Ishikawa (cell line): ENCODE data around the gene PARD3.

Experiments used
- CREB1 ChIP-seq: IDR thresholded peaks from 2 replicates; pipeline ENCODE4 v1.6.1; 2012; ENCODE audit warnings: low read depth
- EGR1 ChIP-seq: IDR thresholded peaks from 2 replicates; pipeline ENCODE4 v1.6.1; 2012
- EP300 ChIP-seq: IDR thresholded peaks from 2 replicates; pipeline ENCODE4 v1.6.1; 2012; ENCODE audit warnings: borderline replicate concordance
- FOXM1 ChIP-seq: IDR thresholded peaks from 2 replicates; pipeline ENCODE4 v1.6.1; 2012; ENCODE audit warnings: low read depth, borderline replicate concordance
- TAF1 ChIP-seq: IDR thresholded peaks from 2 replicates; pipeline ENCODE4 v1.6.1; 2012; ENCODE audit warnings: low read depth, mild to moderate bottlenecking
- YY1 ChIP-seq: IDR thresholded peaks from 2 replicates; pipeline ENCODE4 v1.6.1; 2012; ENCODE audit warnings: low read depth
- TF ChIP-seq, protein P1 (sequence below): IDR thresholded peaks from 2 replicates; pipeline ENCODE4 v1.6.1; 2012; ENCODE audit warnings: low read depth, mild to moderate bottlenecking

DNA sequence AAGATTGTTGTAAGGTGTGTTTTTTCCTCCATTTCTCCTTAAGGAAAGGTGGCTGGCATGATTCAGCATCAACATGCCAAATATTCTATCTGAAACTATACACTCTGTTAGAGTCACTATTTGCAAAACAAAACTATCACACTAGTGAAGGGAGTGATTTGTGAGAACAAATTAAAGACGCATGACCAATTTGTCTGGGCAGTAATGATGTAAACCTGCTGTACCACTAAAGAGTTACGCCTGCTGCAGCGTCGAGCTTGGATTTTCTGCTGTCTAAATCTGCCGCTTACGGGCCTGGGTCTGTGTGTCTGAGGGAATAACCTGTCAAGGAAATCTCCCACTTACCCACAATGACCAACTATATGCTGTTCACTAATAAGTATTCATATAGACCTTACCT lies 648.3 kb downstream of the PARD3 start:
- TF ChIP-seq YY1, result no peak
- TF ChIP-seq FOXM1, result no peak
- TF ChIP-seq EGR1, result no peak
- TF ChIP-seq CREB1, result no peak
- TF ChIP-seq, protein P1, sequence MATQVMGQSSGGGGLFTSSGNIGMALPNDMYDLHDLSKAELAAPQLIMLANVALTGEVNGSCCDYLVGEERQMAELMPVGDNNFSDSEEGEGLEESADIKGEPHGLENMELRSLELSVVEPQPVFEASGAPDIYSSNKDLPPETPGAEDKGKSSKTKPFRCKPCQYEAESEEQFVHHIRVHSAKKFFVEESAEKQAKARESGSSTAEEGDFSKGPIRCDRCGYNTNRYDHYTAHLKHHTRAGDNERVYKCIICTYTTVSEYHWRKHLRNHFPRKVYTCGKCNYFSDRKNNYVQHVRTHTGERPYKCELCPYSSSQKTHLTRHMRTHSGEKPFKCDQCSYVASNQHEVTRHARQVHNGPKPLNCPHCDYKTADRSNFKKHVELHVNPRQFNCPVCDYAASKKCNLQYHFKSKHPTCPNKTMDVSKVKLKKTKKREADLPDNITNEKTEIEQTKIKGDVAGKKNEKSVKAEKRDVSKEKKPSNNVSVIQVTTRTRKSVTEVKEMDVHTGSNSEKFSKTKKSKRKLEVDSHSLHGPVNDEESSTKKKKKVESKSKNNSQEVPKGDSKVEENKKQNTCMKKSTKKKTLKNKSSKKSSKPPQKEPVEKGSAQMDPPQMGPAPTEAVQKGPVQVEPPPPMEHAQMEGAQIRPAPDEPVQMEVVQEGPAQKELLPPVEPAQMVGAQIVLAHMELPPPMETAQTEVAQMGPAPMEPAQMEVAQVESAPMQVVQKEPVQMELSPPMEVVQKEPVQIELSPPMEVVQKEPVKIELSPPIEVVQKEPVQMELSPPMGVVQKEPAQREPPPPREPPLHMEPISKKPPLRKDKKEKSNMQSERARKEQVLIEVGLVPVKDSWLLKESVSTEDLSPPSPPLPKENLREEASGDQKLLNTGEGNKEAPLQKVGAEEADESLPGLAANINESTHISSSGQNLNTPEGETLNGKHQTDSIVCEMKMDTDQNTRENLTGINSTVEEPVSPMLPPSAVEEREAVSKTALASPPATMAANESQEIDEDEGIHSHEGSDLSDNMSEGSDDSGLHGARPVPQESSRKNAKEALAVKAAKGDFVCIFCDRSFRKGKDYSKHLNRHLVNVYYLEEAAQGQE, result no peak
- no peak for TF ChIP-seq TAF1
- no peak for TF ChIP-seq EP300
